HG02870 (cell line): Measurements from ENCODE around the gene SYT13.
"Not testable (repeated sequence)": the region's sequence is repeated elsewhere in the genome, so short reads cannot be mapped to it uniquely, and the experiment has no call there.

Experiments used
- ATAC-seq: cut with Tn5 transposase; IDR thresholded peaks from one replicate; pipeline ENCODE4 v1.9.1; 2021; ENCODE audit warnings: mild to moderate bottlenecking, moderate library complexity; ENCODE audit not compliant: unreplicated experiment

SYT13 gene

GRCh38 chr11:45313171-45313865 is 27.2 kb upstream of the SYT13 start:
- no peak for ATAC-seq

GRCh38 chr11:45305874-45306623 is 19.9 kb upstream of the SYT13 start:
- ATAC-seq, result no peak

- no peak for ATAC-seq
Measured at GRCh38 chr11:45304992-45305335, 18.8 kb upstream of the SYT13 start.

- ATAC-seq, result no peak
Measured at GRCh38 chr11:45304111-45304991, 18.2 kb upstream of the SYT13 start.

- ATAC-seq, result no peak
Measured at GRCh38 chr11:45303316-45303715, 17.2 kb upstream of the SYT13 start.

GRCh38 chr11:45301537-45302246 is 15.6 kb upstream of the SYT13 start:
- no peak for ATAC-seq

- ATAC-seq, result no peak
Measured at GRCh38 chr11:45300715-45301114, 14.6 kb upstream of the SYT13 start.

GRCh38 chr11:45298718-45299117 is 12.6 kb upstream of the SYT13 start:
- no peak for ATAC-seq

GRCh38 chr11:45296075-45296474 is 9.9 kb upstream of the SYT13 start:
- no peak for ATAC-seq

- ATAC-seq, result no peak
Measured at GRCh38 chr11:45294499-45294898, 8.4 kb upstream of the SYT13 start.

- not testable (repeated sequence) for ATAC-seq
Measured at GRCh38 chr11:45293566-45294192, 7.5 kb upstream of the SYT13 start.

GRCh38 chr11:45290586-45290985 is 4.4 kb upstream of the SYT13 start:
- ATAC-seq, result no peak

GRCh38 chr11:45289369-45289768 is 3.2 kb upstream of the SYT13 start:
- no peak for ATAC-seq

GRCh38 chr11:45288339-45288738 is 2.2 kb upstream of the SYT13 start:
- no peak for ATAC-seq

- ATAC-seq, result no peak
Measured at GRCh38 chr11:45287316-45287903, 1.3 kb upstream of the SYT13 start.

- no peak for ATAC-seq
Measured at GRCh38 chr11:45285250-45285828, 802 bp downstream of the SYT13 start.

- no peak for ATAC-seq
Measured at GRCh38 chr11:45282081-45282480, 4.1 kb downstream of the SYT13 start.

- no peak for ATAC-seq
Measured at GRCh38 chr11:45280449-45280848, 5.7 kb downstream of the SYT13 start.

- ATAC-seq, result no peak
Measured at GRCh38 chr11:45279645-45280044, 6.5 kb downstream of the SYT13 start.

GRCh38 chr11:45278714-45279113 is 7.4 kb downstream of the SYT13 start:
- no peak for ATAC-seq
